CD14-positive monocyte (primary cell): ENCODE measurements around the gene TARS1. TPM values are rescaled to one million over a fixed set of nuclear protein-coding genes. Genes with fewer than 3 reads are reported as not detected.

ENCODE experiments used
- DNase-seq, 3 donors: peaks; one replicate each; pipeline ENCODE4 v3.0.0-alpha.2; 2011 to 2022
- H2AFZ ChIP-seq: 2 replicates; pipeline ENCODE4 v1.6.0; 2012; ENCODE audit warnings: mild to moderate bottlenecking, low read depth, low read length, inconsistent platforms; ENCODE audit not compliant: insufficient read depth, poor library complexity, severe bottlenecking
- H3K27ac ChIP-seq, 2 donors: 1 replicate in 1 of 2; 2 replicates in 1 of 2; pipeline ENCODE4 v1.5.1; 2012 to 2013; ENCODE audit warnings: low read length in 2 of 2, control low read depth in 1 of 2, inconsistent platforms in 1 of 2, low read depth in 1 of 2, mild to moderate bottlenecking in 1 of 2
- H3K27me3 ChIP-seq, 2 donors: one replicate each; pipeline versions ENCODE4 v1.6.0 to v1.6.1; 2011 to 2013; ENCODE audit warnings: low read length in 2 of 2; ENCODE audit not compliant: control insufficient read depth in 2 of 2, insufficient read depth in 2 of 2
- H3K36me3 ChIP-seq, 2 donors: replicated peaks in 1 of 2; 1 replicate in 1 of 2; 2 replicates in 1 of 2; pipeline versions ENCODE4 v1.5.1 to v1.6.1; 2012 to 2013; ENCODE audit warnings: low read length in 2 of 2, control low read depth in 1 of 2, inconsistent platforms in 1 of 2, mild to moderate bottlenecking in 1 of 2; ENCODE audit not compliant: insufficient read depth in 2 of 2, control insufficient read depth in 1 of 2
- H3K4me1 ChIP-seq, 2 donors: 1 replicate in 1 of 2; 2 replicates in 1 of 2; pipeline versions ENCODE4 v1.5.1 to v1.6.1; 2012 to 2013; ENCODE audit warnings: low read length in 2 of 2, control low read depth in 1 of 2, inconsistent platforms in 1 of 2, mild to moderate bottlenecking in 1 of 2, moderate library complexity in 1 of 2; ENCODE audit not compliant: insufficient read depth in 2 of 2, control insufficient read depth in 1 of 2
- H3K4me2 ChIP-seq: replicated peaks from 2 replicates; pipeline ENCODE3; 2012; ENCODE audit warnings: low read length, moderate library complexity, mild to moderate bottlenecking; ENCODE audit not compliant: poor library complexity, severe bottlenecking; ENCODE audit errors: extremely low read depth
- H3K4me3 ChIP-seq, 3 experiments: fragments of 200-600 bp in 1 of 3; sonication (generic) in 1 of 3; replicated peaks in 1 of 3; 1 replicate in 2 of 3; 2 replicates in 1 of 3; pipeline ENCODE4 v1.5.1; 2011 to 2013; ENCODE audit warnings: low read length in 3 of 3, mild to moderate bottlenecking in 3 of 3, control low read depth in 2 of 3, low read depth in 2 of 3, inconsistent platforms in 1 of 3, moderate library complexity in 1 of 3
- H3K79me2 ChIP-seq: 2 replicates; pipeline ENCODE4 v1.6.0; 2012; ENCODE audit warnings: mild to moderate bottlenecking, control low read depth, inconsistent platforms, low read length, moderate library complexity; ENCODE audit not compliant: insufficient read depth
- H3K9ac ChIP-seq: 2 replicates; pipeline ENCODE4 v1.6.0; 2017; ENCODE audit warnings: low read length, mild to moderate bottlenecking; ENCODE audit not compliant: insufficient read depth, poor library complexity, severe bottlenecking
- H3K9me3 ChIP-seq, 2 donors: replicated peaks in 1 of 2; 1 replicate in 1 of 2; 2 replicates in 1 of 2; pipeline versions ENCODE4 v1.5.1 to v1.6.1; 2012 to 2013; ENCODE audit warnings: low read length in 2 of 2, control low read depth in 1 of 2; ENCODE audit not compliant: control insufficient read depth in 1 of 2, insufficient read depth in 1 of 2
- H4K20me1 ChIP-seq: 2 replicates; pipeline ENCODE4 v1.6.0; 2012; ENCODE audit warnings: mild to moderate bottlenecking, low read length, control low read depth, moderate library complexity; ENCODE audit not compliant: insufficient read depth
- H3K27ac Mint-ChIP-seq, 7 donors: one replicate each; pipeline ENCODE4 v1.8.0; 2020; ENCODE audit warnings: mild to moderate bottlenecking in 7 of 7, mixed read lengths in 7 of 7, moderate library complexity in 6 of 7, inconsistent platforms in 2 of 7
- H3K27me3 Mint-ChIP-seq, 3 donors: one replicate each; pipeline ENCODE4 v1.8.0; 2021 to 2022; ENCODE audit warnings: low read depth in 3 of 3, mild to moderate bottlenecking in 3 of 3, mixed read lengths in 3 of 3, moderate library complexity in 3 of 3, inconsistent platforms in 1 of 3
- H3K36me3 Mint-ChIP-seq, 2 donors: one replicate each; pipeline ENCODE4 v1.8.0; 2020; ENCODE audit warnings: mixed read lengths in 2 of 2, inconsistent platforms in 1 of 2, mild to moderate bottlenecking in 1 of 2
- H3K4me1 Mint-ChIP-seq: one replicate; pipeline ENCODE4 v1.8.0; 2020; ENCODE audit warnings: mild to moderate bottlenecking, mixed read lengths
- H3K4me3 Mint-ChIP-seq, 2 donors: one replicate each; pipeline ENCODE4 v1.8.0; 2020; ENCODE audit warnings: mild to moderate bottlenecking in 2 of 2, mixed read lengths in 2 of 2, moderate library complexity in 1 of 2
- H3K9me3 Mint-ChIP-seq, 7 donors: one replicate each; pipeline ENCODE4 v1.8.0; 2020 to 2022; ENCODE audit warnings: mixed read lengths in 7 of 7, mild to moderate bottlenecking in 6 of 7, moderate library complexity in 6 of 7, inconsistent platforms in 2 of 7
- CTCF ChIP-seq: fragments of 200-600 bp; IDR thresholded peaks from one replicate; pipeline ENCODE4 v1.8.0; 2022; ENCODE audit warnings: antibody characterized with exemption, mild to moderate bottlenecking
- WGBS: methylation state at CpG from one replicate; pipeline ENCODE4 v1.1.5; 2013; ENCODE audit warnings: missing lambda C conversion rate; ENCODE audit not compliant: insufficient coverage; 5-methylcytosine and 5-hydroxymethylcytosine counted together
- intact Hi-C, 2 donors: fragments of 100-400 bp; cut with micrococcal nuclease; formaldehyde crosslinking; loops; one replicate each; pipeline versions ENCODE4 v1.15.0 to v1.15.1; 2023
- polyA plus RNA-seq, 3 donors: library from polyadenylated mRNA; depleted of rRNA in 1 of 3; unstranded in 2 of 3; stranded (reverse) in 1 of 3; fragments of 300-500 nt in 2 of 3; fragments of >200 nt in 1 of 3; fragmentation: Illumina TruSeq in 2 of 3; gene quantifications; 1 replicate in 2 of 3; 2 replicates in 1 of 3; pipeline ENCODE4 v1.2.3, GENCODE V29; 2012 to 2021

The TARS1 gene
- polyA plus RNA-seq, 3 donors: 10.6 to 47.8 (median 39.8) TPM

GRCh38 chr5:33472805-33473409 is 32.1 kb downstream of the TARS1 start:
- H3K27me3 Mint-ChIP-seq: no peaks in the 10 kb centered on the region
- Histone ChIP-seq H3K36me3 (peaks cover 24 to 70% of the 10 kb centered on the region in 2 donors), H3K27ac (no peak overlapping the region), H3K4me1 (peaks cover 7 to 12% of the 10 kb centered on the region in 2 donors), H3K4me3 (no peak overlapping the region), H3K9ac (no peak overlapping the region), H3K27me3 (no peaks in the 10 kb centered on the region), H4K20me1 (no peaks in the 10 kb centered on the region), H3K4me2 (no peak overlapping the region), H2AFZ (no peak overlapping the region), H3K79me2 (no peaks in the 10 kb centered on the region), H3K9me3 (peaks cover 13 to 20% of the 10 kb centered on the region in 2 donors)
- peaks cover 17% of the 10 kb centered on the region for H3K4me1 Mint-ChIP-seq
- H3K9me3 Mint-ChIP-seq: peaks cover 14 to 25% (median 24%) of the 10 kb centered on the region in 7 donors
- 100% methylated on average over 1 of the region's 2 CpGs for WGBS
- peaks cover 70 to 84% of the 10 kb centered on the region in 2 donors for H3K36me3 Mint-ChIP-seq
- H3K4me3 Mint-ChIP-seq: no peak overlapping the region
- H3K27ac Mint-ChIP-seq: no peak overlapping the region
- DNase-seq: no peak
- TF ChIP-seq CTCF: no peak
- intact Hi-C loops: no loop called here

GRCh38 chr5:33474004-33474403 is 33.2 kb downstream of the TARS1 start:
- Histone ChIP-seq H4K20me1 (no peaks in the 10 kb centered on the region), H3K9me3 (peaks cover 13 to 20% of the 10 kb centered on the region in 2 donors), H3K4me1 (peaks cover 7 to 12% of the 10 kb centered on the region in 2 donors), H3K4me2 (no peak overlapping the region), H3K27me3 (no peaks in the 10 kb centered on the region), H3K27ac (no peak overlapping the region), H3K4me3 (no peak overlapping the region), H3K36me3 (peaks cover 13 to 59% of the 10 kb centered on the region in 2 donors), H3K9ac (no peak overlapping the region), H3K79me2 (no peaks in the 10 kb centered on the region), H2AFZ (no peak overlapping the region)
- Mint-ChIP-seq H3K4me1 (peaks cover 17% of the 10 kb centered on the region), H3K4me3 (no peak overlapping the region), H3K9me3 (peaks cover 14 to 25% (median 25%) of the 10 kb centered on the region in 7 donors), H3K27ac (no peak overlapping the region), H3K27me3 (no peaks in the 10 kb centered on the region), H3K36me3 (peaks cover 62 to 76% of the 10 kb centered on the region in 2 donors)
- intact Hi-C loops: no loop called here
- TF ChIP-seq CTCF: no peak
- no CpG with 5 or more reads among the region's 2 CpGs for WGBS
- DNase-seq: no peak
